HG03108 (cell line): ENCODE data around the gene DISC1.

Experiments
- ATAC-seq: cut with Tn5 transposase; IDR thresholded peaks from one replicate; pipeline ENCODE4 v1.9.1; 2021; ENCODE audit warnings: moderate library complexity; ENCODE audit not compliant: unreplicated experiment

DISC1 gene

DNA sequence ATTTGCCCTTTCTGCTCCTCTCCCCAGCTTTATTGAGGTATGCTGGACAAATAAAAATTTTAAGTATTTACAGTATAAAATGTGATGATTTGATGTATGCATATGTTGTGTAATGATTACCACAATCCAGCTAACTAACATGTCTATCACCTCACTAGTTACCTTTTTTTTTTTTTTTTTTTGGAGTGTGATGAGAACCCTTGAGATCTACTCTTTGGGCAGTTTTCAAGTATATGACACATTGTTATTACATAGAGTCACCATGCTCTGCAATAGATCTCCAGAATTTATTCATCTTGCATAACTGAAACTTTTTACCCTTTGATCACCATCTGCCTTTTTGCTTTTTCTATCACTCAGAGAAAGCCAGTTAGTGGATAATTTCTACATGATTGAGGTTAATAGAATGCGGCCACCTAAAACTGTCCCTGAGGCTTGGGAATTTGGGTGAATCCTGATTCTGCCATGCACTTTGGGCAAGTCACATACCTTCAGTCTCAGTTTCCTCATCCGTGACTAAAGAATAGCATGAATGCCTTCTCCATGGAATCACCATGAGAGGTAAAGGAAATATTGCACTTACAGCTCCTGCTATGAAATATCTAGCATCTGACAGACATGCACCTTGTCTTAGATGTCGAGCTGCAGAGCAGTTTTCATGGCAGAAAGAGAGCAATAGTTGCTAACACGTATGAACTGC lies 295.2 kb downstream of the DISC1 start:
- no peak for ATAC-seq

- no peak for ATAC-seq
Measured at GRCh38 chr1:231923491-231924041, 297.0 kb downstream of the DISC1 start.

DNA sequence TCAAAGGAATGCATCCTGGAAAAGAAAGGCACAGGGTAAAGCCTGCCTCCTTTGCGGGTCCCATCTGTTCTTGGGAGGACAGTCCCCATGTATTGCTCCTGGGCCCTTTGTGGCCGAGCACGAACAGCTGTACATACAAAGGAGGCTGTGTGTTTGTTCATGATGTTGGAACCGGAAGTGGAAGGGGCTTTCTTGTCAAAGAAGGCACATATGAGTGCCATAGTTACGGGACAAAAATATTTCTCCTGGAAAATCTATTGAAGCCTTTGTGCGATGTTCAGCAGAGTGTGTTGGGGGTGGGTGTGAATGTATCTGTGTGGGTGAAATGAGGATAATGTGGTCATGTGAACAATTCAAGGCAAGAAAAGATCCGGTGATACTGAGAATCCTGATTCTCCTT lies 297.6 kb downstream of the DISC1 start:
- ATAC-seq = no peak

DNA sequence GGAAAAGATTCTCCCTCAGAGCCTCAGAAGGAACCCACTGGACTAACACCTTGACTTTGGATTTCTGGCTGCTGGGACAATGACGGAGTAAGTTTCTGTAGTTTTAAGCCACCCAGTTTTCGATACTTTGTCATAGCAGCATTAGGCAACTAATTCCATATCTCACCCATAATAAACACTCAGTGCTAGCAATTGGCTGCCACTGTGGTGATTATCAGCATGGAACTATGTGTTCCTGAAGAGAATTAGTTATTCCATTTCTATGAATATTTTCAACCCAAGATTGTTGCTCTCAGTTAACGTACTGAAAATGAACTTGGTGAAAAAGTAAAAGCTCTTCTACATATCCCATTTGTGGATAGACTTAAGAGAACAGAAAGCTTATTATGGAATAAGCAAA lies 299.3 kb downstream of the DISC1 start:
- no peak for ATAC-seq

DNA sequence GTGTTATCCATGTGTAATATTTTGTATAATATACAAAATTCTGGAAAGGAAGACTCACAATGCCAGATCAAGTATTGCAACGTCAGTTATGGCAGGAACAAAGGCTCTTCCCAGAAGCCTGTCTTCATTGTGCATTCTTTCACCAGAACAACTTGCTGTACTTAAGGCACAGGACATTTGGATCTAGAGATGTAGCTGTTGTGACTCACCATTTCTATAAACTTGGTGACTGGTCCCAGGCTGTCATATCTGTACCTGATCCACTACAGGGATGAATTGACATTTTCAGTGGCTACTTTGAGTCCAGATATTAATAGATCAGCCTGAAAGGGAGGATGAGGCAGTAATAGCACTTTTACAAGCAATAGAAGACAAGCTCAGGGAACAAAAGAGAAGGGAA lies 299.8 kb downstream of the DISC1 start:
- no peak for ATAC-seq

DNA sequence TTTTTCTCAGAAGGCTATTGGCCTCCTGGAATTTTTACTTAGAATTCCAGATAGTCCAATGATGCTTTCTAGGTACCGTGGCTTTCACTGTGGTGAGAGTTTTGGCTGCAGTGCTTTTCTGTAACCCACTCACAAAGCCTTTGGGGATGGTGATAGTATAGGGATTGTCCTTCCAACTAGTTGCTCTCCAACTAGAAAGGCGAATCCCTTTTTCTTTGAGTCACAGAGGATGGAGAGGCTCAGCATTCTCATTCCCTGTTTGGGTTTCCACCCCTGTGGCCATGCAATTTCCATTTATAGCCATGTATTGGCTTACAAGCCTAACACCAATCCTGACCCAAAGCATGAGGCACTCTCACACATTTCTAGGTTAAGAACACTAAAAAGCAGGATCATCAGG lies 300.3 kb downstream of the DISC1 start:
- ATAC-seq = no peak

DNA sequence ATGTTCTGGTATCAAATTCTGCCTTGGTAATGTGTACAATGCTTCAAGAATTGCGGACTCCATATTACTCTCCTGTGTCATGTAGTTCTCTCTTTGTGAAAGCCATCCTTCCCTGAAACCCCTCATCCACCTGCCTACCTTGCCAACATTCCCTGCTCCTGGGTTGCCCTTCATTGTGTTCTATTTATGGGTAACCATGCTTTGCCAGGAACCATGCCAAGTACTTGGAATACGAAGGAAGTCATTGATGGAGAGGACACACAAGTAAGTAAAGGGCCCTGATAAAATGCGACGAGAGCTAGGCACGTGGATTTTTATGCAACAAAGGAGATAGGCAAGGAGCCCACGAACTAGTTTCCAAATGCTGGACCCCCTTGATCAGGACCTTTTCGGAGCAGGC lies 300.8 kb downstream of the DISC1 start:
- no peak for ATAC-seq

- no peak for ATAC-seq
Measured at GRCh38 chr1:231929311-231929710, 302.7 kb downstream of the DISC1 start.

- no peak for ATAC-seq
Measured at GRCh38 chr1:231930257-231930947, 303.8 kb downstream of the DISC1 start.

DNA sequence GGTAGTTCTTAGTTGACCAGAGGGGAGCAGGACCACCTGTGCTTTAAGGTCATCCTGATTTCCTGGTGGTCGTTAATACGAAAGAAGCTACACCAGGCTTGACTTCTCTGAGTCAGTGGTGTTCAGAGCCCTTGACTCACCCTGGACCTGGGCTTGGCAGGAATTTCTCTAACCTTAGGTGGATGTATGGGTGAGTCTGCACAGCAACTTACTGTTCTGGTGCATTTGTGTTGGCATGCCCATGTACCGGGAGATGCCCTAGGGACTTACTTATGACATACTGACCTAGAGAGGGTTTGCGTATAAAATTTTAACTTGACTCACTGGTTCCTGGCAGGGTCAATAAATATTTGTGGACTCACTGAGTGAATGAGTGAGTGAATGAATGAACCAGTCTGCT lies 304.6 kb downstream of the DISC1 start:
- no peak for ATAC-seq

- ATAC-seq = no peak
Measured at GRCh38 chr1:231931846-231932454, 305.4 kb downstream of the DISC1 start.

GRCh38 chr1:231933711-231934626 lies 307.4 kb downstream of the DISC1 start:
- no peak for ATAC-seq

DNA sequence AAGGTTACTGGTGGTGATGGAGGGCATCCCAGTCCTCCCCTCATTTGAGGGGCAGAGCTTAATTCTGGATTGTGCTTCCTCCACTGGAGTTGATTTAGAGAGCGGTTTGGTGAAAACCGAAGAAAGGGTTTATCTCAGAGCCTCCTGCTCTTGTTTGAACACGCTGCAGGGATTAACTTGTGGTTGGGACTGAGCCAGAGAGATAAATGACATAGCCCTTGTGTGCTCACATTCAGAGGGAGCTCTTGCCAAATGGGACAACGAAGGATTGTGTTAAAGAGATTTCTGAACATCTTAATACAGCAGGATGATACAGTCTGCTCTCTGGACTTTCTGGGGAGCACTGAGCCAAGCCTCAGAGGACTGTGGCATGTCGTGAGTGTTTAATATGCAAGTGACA lies 308.2 kb downstream of the DISC1 start:
- ATAC-seq = no peak

- no peak for ATAC-seq
Measured at GRCh38 chr1:231935856-231936255, 309.3 kb downstream of the DISC1 start.

DNA sequence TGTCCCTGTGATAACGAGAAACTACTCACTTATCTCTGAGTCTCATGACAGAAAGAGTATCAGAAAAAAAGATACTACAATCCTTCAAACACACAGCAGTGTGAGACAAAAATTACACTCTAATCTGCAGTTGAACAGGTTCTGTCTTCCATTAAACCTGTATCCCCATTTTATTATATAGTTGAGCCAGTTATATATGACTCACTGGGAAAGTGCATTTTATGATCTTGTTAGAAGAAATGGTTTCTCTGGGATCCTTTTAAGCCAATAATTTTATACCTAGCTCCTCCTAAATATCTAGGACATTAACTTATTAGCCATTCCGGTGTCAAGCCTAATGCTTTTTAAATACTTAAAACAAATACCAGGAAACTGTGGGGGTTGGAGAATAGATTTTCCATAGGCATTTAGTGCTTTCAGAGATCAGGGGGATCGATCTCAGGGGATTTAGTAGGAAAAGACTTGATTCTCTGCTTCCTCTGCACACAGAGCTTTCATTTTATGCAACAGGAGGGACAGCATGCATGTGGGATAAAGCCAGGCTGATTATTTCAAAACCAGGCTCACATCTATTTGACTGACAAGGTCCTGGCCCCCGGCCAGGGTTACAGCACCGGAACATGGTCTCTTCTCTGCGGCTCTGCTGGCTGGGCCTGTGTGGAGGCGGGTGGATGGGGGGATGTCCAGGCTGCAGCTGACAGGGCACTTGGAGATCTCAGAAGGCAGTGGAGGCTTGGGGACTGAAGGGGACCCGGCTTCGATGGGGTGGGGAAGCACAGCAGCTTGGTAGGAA lies 310.6 kb downstream of the DISC1 start:
- no peak for ATAC-seq

DNA sequence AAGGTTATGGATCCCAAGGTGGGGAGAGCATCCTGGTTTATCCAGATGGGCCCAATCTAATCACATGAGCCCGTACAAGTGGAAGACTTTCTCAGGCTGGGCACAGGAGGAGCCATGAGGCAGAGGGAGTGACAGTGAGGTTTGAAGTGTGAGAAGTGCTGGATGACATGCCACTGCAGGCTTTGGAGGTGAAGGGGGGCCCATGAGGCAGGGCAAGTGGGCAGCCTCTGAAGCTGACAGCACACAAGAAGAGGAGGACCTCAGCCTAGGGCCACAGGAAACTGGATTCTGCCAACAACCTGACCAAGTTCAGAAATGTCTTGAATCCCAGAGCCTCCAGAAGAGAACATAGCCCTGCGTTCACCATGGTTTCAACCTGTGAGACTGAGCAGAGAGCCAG lies 311.6 kb downstream of the DISC1 start:
- no peak for ATAC-seq

GRCh38 chr1:231938711-231939110 lies 312.1 kb downstream of the DISC1 start:
- ATAC-seq = no peak

DNA sequence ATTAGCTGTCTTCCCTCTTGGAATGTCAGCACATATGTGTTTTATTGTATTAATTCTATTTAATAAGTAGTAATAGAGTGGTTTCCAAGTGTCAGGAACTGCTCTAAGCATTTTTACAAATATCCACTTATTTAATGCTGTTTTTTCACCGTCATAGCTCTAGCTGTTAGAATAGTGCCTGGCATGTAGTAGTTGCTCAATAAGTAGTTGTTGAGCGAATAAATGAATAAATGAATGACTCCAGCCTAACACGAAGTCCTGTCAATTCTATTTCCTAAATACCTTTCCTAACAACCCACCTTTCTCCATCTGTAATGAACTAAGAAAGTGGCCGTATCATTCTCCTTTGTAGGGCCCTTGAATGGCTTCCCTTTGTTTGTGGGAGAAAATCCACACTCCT lies 312.5 kb downstream of the DISC1 start:
- no peak for ATAC-seq

DNA sequence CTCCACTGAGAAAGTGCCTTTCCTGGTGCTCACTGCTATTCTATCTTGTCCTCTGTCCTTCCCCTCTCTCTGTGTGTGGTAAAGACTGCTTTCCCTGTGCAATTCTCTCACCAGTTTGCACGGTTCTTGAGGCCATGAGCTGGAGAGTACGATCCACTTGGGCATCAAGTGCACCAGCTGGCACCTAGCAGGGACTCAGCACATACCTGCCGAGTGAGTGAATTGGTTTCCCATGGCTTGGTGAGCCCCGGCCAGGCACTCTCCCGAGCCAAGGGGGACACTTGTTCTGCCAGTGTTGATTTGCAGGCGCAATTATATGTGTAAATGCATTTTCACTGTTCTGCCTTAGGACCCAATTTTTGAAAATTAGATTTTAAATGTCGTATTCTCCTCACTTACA lies 313.5 kb downstream of the DISC1 start:
- ATAC-seq = no peak

DNA sequence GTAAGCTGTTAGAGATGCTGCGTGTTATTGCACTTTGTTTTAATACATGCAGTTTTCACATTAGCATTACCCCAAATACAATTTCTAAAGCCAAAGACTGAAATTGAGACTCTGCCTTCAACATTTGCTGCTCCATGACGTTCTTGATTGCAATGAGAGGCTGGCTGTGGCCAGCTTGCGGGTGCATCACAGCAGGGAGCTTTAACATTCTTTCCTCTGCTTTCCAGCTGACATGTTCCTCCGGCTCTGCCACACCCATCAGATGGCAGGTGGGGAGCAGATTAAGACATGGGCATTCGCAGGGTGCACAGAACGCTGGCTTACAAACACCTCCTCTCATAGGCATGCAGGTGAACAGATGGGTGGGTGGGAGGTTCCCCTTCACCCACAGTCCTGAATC lies 314.1 kb downstream of the DISC1 start:
- no peak for ATAC-seq
